Stimulated activated CD4-positive, alpha-beta T cell treated with anti-CD3 and anti-CD28 coated beads, Interleukin-2, amount 100 ng/mL, for 48 hours (primary cell): ENCODE results near the gene FBXW5.

Experiments
- DNase-seq, 2 donors: peaks; one replicate each; pipeline ENCODE4 v3.0.0-alpha.2; 2020

Gene FBXW5

GRCh38 chr9:136944519-136945332 is at the start of gene FBXW5, which contains the start of gene C8G:
TSS of gene FBXW5 (minus strand) at chr9:136944738. CDS start at chr9:136944083, 655 bp downstream.
TSS of gene C8G (plus strand) at chr9:136945243. CDS start at chr9:136945321, 78 bp downstream.
- peak; percentile 95 to 98 for DNase-seq

- no peak for DNase-seq
Measured at GRCh38 chr9:136992819-136993369, 48.4 kb upstream of the FBXW5 start.

GRCh38 chr9:136991993-136992818 is 47.7 kb upstream of the FBXW5 start, which contains the start of gene PAXX:
TSS of gene PAXX (plus strand) at chr9:136992422. CDS start at chr9:136992444, 22 bp downstream.
- DNase-seq: peak; percentile 96 to 97

GRCh38 chr9:136990242-136990911 is 45.8 kb upstream of the FBXW5 start:
- DNase-seq: no peak

- no peak for DNase-seq
Measured at GRCh38 chr9:136988872-136989271, 44.3 kb upstream of the FBXW5 start.

- DNase-seq: no peak
Measured at GRCh38 chr9:136985853-136986252, 41.3 kb upstream of the FBXW5 start.

- no peak for DNase-seq
Measured at GRCh38 chr9:136985027-136985602, 40.6 kb upstream of the FBXW5 start.

GRCh38 chr9:136984464-136985026 is 40.0 kb upstream of the FBXW5 start:
- DNase-seq: no peak

GRCh38 chr9:136983656-136984314 is 39.2 kb upstream of the FBXW5 start:
- DNase-seq: no peak

GRCh38 chr9:136983167-136983566 is 38.6 kb upstream of the FBXW5 start:
- no peak for DNase-seq

- no peak for DNase-seq
Measured at GRCh38 chr9:136982232-136983051, 37.9 kb upstream of the FBXW5 start, which contains the start of gene LCNL1. TSS of gene LCNL1 (plus strand) at chr9:136982993. CDS start at chr9:136983587, 594 bp downstream.

GRCh38 chr9:136981588-136982231 is 37.2 kb upstream of the FBXW5 start:
- DNase-seq: no peak

- no peak for DNase-seq
Measured at GRCh38 chr9:136980669-136981478, 36.3 kb upstream of the FBXW5 start.

- DNase-seq: no peak
Measured at GRCh38 chr9:136979769-136980587, 35.4 kb upstream of the FBXW5 start.

- DNase-seq: no peak
Measured at GRCh38 chr9:136978865-136979544, 34.5 kb upstream of the FBXW5 start.

GRCh38 chr9:136978073-136978864 is 33.7 kb upstream of the FBXW5 start:
- DNase-seq: peak; percentile 45 to 67

- no peak for DNase-seq
Measured at GRCh38 chr9:136977649-136978072, 33.1 kb upstream of the FBXW5 start.
